TTC549 (cell line): ENCODE results near the gene CD93.

ENCODE experiments used
- FAIRE-seq: peaks from 2 replicates; lab custom pipeline; 2012; peaks lifted over from hg19 to GRCh38; lab: Jason Lieb, UNC

The CD93 gene

DNA sequence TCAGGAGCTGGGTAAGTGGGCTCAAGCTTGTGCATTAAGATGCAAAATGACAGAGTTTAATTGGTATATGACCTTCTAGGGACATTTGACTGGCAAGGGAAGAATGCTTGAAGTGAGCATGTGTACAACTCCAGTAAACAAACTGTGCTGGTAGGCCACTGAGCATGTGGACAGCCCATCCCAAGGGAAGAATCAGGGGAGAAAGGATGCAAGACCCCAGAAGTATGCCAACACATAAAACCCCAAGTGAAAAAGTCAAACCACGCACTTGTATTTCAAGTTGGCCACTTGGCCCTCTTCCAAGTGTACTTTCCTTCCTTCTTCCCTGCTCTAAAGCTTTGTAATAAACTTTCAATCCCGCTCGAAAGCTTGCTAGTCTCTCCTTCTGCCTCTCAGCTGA is 26.3 kb downstream of the CD93 start:
- FAIRE-seq, result no peak

DNA sequence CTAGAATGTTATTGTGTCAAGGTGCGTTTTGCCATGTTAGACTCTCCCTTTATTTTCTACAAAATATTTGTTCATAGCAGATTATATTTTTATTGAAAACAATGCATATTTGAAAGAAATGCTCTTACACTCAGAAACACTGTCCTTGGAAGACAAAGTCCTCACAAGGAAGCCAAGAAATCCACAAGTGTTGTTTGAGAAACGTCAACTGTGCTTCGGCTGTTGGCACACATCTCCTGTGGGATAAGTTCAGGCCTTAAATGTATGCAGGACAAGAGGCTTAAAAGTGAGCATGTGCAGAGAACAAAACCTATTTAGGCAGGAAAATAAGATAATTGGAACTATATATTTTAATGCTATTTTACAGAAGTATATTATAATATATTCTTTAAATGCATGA is 27.1 kb downstream of the CD93 start:
- FAIRE-seq, result no peak

DNA sequence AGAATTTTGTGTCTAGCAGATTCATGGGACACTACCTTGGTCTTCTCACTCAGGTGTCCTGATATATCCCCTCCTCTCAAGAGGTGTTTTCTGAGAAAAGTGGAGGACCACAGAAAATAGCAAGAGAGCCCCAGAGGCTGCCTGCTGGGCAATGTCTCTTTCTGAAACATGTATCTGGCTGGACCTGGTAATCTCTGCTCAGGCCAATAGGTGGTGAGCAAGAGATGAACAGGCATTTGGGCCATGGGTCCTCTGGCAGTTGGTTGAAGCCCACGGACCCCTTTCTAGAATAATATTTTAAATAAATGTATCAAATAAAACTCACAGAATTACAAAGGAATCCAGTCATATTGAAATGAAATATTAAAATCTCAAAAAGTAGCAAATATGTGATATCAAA is 27.9 kb downstream of the CD93 start:
- no peak for FAIRE-seq

DNA sequence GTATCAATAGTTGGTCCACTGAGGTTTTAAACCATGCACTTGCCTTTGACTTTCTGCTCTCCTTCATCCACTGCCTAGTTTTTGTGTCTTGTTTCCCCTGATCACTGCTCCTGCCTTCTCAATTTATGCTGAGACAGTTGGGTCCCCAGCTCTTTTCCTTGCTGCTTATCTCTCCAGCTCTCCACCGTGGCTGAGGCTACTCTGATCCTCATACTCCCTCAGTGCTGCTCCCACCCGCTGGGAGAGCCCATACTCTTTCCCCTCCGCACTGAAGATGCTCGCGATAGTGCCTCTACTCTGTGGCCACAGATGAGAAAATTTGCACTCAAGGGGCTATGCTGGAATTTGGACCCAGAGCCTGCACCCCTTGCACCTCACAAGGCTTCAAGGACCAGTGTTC is 33.2 kb downstream of the CD93 start:
- no peak for FAIRE-seq

DNA sequence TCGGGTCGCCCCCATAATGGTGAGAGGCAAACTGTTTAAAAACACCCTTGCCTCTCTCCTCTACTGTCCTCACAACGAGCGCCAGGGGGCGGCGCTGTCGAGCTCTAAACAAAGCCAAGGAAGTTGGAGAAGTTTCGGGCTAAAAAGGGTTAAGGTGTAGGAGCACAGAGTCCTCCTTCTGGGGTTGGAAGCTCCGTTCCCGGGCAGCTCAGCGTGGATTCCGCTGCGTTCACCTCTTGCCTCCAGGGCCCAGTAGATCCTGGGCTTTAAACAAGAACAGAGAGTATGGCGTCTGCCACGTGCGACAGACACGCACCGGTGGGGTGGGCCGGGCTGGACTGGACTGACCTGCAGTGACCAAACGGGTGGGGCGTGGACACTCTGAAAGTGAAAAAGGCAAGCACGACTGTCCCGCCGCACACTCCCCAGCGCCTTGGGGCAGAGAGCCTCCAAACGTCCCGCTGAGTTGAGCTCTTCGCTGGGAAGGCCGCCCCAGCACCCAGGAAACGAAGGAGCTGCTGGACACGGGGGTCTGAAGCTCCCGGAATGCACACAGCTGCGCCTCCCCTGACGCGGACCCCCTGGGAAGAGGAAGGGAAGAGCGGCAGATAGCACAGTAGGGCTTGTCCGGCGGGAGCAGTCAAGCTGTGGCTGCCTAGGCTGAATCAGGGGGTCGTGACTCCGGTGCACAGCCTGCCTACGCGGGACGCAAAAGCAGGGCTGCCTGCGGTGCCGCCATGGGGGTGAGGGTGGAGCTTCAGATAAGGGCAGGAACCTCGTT is 35.1 kb downstream of the CD93 start:
- no peak for FAIRE-seq

DNA sequence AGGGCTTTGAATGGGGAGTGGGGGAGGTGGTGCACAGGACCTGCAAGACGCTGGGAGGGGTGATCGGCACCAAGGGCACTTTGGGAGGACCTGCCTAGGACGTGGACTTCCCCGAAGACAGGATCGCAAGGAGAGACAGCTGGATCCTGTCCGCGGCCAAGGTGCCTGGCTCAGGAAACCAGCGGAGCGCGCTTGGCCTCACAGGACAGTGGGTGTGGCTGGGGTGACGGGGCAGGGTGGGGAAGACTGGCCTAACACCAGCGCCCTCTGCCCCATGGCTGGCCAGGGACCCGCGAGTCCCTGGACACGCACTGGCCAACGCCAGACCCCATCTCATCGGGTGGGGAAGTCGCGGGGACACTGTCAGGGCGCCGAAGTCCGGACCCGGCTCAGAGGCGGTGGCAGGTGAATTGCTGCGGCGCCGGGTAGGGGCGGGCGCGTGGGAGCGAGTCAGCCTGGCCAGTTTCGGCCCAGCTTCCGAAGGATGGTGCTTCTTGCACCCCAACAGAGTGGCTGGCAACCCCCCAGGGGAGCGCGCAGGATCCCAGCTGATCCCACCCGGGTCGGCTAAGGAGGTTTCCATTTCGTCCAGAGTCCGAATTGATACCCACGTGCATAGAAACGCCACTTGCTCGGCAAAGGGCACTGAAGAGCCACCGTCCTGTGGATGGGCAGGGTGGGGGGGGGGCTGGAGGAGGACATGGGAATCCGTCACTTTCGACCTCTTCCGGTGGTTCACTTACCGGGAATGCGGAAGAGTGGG is 35.9 kb downstream of the CD93 start:
- FAIRE-seq, result no peak

DNA sequence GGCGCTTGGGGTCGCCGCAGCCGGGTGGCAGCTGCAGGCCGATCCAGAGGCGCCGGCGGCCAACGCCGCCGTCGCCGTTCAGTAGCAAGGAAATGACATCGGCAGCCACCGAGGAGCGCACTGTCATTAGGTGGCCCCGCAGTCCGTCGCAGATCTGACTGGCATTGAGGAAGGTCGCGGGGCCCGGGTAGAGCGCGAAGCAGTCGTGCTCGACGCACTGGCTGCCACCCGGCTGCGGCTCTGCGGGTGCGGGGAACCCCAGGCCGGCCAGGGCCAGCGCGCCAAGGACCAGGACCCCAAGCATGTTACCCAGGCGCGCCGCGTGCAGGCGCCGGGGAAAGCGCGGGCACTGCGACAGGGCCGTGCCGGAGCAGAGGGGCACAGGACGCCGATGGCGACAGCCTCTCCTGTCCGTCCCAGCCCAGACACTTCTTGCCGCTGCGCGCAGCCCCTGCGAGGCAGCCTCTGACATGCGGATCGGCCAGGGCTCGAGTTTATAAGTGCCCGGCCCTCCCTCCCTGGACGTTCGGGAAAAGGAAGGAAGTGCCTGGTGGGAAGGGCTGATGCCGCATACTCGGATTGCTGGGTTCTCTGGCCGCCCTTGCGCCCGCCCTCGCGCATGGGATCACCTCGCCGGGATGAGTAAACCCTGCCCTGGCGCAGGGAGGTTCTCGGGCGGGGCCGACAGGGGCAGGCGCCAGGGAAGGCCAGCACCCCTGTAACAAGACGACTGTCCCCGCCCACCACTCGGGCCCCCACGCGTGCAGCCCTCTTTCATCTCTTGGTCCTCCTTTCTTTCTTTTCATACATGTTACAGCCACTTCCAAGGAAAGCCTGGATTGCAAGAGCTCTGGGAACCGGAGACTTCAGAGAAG is 36.7 kb downstream of the CD93 start, which contains the start of gene THBD:
TSS of gene THBD (minus strand) at position 472 of the 875 bp plus-strand sequence. CDS start at position 304, 168 bp downstream.
- no peak for FAIRE-seq

DNA sequence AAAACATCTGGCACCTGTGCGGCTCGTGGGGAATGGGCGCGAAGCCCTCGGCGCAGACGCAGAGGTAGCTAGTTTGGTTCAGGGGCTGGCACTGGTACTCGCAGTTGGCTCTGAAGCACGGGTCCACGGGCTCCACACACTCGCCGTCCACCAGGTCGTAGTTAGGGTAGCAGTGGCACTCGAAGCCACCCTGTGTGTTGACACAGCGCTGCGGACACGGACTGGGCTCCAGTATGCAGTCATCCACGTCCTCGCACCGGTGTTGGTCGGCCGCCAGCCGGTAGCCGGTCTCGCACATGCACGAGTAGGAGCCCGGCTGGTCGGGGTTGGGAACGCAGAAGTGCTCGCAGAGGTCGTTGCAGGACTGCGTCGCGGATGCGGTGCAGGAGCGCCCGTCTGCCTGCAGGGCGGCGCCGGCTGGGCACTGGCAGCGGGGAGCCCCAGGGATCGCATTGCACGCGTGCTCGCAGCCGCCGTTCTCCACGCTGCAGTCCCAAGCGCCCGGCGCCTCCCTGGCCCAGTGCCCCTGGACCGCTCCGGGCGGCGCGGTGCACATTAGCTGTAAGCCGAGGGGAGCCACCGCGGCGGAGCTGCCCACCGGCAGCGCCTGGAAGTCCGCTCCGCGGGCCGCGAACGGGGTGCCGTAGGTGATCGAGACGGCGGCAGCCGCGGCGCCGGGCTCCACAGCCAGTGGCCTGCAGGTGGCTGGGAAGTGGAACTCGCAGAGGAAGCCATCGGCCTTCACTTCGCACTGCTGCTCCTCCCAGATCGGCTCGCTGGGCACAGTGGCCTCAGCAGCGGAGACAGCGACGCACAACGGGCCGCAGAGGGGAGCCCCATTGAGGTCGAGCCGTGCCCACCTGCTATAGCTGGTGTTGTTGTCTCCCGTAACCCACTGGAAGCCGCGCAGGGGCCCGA is 37.6 kb downstream of the CD93 start:
- FAIRE-seq, result no peak

DNA sequence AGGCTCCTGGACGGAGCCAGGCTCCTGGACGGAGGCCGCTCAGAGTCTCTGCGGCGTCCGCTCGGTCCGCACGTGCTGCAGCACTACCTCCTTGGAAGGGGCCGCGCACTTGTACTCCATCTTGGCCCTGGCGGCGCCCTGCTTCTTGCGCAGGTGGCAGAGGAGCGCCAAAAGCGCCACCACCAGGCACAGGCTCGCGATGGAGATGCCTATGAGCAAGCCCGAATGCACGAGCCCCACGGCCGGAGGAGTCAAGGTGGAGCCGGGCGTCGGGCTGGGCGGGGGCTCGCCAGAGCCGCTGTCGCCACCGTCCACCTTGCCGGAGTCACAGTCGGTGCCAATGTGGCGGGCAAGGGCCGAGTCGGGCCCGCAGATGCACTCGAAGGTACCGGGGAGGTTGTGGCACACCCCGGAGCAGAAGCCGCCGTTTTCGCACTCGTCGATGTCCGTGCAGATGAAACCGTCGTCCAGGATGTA is 38.3 kb downstream of the CD93 start:
- no peak for FAIRE-seq

DNA sequence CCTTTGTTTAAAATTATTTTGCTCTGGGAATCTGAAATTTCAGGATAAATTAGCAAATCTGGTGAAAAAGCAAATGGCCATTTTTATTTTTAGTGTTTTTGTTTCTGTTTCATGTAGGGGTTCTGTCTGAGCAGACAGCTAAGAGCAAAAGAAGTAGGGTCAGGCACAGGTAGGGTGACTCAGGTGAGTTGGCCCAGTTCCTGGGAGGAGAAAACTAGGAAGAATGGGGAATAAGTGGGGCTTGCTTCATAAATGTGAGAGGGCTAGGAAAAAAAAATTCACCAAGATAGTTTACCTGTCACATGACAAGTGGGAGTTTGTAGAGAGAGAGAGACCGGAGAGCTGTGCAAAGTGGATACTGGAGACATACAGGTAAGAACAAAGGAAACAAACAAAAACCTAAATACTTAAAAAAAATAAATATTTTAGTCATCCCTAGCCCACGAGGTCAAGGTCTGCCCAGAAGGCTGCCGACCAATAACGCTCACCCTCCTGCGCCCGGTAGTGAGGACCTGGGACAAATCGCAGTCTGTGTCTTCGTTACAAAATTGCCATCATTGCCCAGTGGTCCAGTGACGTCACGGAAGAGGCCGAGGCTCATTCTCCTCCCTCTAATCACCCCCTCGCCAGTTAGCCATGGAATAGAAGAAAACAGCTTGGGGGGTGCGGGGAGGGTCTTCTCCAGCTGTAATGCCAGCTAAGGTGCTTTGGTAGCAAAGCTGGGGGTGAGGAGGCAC is 39.0 kb downstream of the CD93 start:
- no peak for FAIRE-seq

DNA sequence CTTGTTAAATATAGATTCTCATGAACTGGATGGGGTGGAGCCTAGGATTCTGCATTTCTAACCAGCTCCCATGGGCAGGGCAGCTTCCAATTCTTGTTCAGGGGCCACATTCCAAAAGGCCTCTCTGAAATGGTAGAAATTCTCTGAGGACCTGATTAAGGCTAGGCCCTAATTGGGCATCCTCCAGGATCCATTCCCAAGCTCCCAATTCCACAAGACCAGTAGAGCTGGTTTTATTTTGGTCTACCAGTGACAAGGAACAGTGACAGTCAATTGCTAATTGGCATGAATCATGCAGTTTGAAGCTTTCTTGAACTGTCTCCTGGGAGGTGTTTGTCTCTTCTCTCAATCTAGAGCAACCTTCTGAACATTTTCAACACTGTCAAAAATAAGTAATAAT is 39.7 kb downstream of the CD93 start:
- FAIRE-seq, result no peak

DNA sequence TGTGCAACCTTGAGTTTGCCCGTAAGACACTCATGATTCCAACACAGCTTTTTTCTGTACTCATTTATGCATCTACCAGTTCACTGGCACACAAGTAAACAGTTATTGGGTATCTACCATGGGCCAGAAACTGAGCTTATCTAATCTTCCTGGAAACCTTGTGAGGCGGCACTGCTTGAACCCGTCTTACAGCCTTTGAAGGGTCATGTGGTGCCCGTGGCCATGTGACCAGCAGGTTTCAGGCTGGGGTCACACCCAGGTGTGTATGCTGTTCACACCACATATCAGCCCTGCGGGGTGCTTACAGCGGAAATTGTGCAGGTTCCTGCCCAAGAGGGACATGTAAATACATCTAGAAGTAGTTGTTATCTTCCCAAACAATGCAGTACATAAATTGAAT is 42.7 kb downstream of the CD93 start:
- no peak for FAIRE-seq

DNA sequence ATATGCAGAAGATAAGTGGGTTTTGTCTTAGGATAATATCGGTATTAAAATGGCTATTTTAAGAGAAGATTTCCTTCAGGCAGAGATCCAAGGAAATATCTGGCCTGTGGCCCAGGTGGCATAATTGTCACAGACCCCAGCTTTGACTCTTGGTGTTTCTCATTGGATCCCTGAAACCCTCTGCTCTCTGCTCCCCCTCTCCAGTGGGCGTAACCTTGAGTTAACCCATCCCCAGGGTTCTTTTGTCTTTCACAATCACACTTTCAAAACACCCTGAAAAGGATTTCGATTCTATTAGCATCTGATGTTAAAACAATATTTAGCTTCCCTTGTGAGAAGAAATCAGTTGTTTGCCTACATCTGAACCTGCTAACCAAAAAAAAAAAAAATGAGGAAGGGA is 43.9 kb downstream of the CD93 start:
- no peak for FAIRE-seq

DNA sequence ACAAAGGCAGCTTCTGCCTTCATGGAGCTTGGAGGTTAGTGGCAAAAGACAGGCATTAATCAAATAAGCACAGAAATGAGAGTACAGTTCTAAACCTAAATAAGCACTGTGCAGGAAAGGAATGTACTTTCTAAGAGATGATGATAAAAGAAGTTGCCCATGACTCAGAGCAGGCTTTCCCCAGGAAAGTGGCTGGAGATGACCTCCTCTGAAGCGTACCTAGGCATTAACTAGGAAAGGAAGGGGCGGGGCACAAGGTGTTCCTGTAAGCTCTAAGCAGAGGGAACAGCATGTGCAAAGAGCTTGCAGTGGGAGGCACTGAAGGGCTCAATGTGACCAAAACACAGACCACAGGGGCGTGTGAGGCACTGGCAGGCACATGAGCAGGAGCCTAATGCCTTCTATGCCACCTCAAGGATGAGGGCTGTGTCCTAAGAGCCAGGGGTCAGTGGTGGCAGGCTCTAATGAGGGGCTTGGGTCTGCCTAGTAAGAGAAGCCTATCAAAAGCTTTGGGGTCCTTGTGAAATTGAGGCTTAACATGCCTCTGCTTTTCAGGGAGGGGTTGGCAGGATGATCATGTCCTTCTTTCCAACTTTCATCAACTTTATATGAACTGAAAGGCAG is 46.1 kb downstream of the CD93 start:
- FAIRE-seq, result no peak

DNA sequence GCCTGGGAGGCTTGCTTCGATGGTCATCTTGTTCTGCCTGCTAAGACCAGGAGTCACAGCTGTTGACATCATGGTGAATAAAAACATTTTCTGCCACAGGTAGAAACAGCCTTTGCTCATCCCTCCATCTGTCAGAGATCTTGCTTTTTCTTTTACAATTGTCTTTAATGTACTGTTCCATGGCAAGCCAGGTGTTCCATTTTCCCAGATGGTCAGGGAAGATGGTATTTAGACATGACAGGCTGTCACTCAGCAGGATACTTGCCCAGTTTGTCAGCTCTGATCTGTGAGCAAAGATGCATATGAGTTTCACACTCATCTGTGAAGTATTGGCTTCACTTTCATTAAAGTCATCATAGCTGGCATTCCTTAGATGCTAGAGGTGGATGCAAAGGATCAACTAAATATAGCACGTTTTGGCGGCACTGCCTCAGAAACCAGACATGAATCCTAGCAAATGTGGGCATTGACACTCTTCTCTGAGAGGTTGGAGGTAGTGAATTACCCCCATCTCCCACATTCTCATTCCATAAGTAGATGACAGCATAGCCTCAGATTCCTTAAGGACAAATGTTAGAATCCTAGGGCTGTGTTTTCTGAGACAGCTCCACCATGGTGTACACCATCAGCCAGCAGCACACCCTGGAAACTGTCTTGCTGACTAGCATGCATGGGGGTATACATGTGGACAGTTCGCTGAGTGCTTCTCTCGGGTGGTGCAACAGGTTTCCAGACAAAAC is 46.8 kb downstream of the CD93 start:
- FAIRE-seq, result no peak

DNA sequence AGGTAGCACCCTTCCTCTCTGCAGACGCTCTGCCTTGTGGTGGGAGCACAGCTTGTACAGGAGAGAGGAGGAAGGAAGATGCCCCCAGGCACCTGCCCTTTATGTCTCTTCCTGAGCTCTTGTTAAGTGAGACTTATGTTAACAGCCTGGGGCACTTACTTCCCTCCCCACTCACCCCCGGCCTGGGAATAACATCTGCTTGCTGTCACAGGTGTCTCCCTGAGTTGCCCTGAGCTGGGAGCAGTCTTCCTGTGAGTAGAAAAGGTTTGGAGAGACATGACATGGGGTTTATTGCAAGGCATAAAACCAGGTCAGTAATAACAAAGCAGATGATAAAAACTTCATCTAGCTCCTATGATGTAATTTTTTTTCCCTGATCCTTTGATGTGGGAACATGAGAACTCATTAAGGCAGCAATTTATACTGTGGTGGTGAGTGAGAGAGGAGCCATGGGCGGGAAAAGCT is 49.1 kb downstream of the CD93 start:
- FAIRE-seq, result no peak

DNA sequence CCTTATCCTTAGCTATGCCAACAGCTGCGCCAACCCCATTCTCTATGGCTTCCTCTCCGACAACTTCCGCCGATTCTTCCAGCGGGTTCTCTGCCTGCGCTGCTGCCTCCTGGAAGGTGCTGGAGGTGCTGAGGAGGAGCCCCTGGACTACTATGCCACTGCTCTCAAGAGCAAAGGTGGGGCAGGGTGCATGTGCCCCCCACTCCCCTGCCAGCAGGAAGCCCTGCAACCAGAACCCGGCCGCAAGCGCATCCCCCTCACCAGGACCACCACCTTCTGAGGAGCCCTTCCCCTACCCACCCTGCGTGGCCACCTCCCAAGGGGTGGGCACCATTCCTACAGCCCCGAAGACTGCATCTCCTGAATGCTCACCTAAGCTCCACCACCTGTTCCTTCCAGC is 49.8 kb downstream of the CD93 start:
- FAIRE-seq, result no peak

DNA sequence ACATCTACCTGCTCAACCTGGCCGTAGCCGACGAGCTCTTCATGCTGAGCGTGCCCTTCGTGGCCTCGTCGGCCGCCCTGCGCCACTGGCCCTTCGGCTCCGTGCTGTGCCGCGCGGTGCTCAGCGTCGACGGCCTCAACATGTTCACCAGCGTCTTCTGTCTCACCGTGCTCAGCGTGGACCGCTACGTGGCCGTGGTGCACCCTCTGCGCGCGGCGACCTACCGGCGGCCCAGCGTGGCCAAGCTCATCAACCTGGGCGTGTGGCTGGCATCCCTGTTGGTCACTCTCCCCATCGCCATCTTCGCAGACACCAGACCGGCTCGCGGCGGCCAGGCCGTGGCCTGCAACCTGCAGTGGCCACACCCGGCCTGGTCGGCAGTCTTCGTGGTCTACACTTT is 50.4 kb downstream of the CD93 start:
- FAIRE-seq, result no peak
